Activated CD8-positive, alpha-beta memory T cell treated with anti-CD3 and anti-CD28 coated beads, Interleukin-2, amount 50 U/mL, for 4 hours (primary cell): ENCODE data around the gene TRANK1.
"Not testable (repeated sequence)": the region's sequence is repeated elsewhere in the genome, so short reads cannot be mapped to it uniquely, and the experiment has no call there.

ENCODE experiments used
- DNase-seq: peaks from one replicate; pipeline ENCODE4 v3.0.0-alpha.2; 2020

Gene TRANK1

DNA sequence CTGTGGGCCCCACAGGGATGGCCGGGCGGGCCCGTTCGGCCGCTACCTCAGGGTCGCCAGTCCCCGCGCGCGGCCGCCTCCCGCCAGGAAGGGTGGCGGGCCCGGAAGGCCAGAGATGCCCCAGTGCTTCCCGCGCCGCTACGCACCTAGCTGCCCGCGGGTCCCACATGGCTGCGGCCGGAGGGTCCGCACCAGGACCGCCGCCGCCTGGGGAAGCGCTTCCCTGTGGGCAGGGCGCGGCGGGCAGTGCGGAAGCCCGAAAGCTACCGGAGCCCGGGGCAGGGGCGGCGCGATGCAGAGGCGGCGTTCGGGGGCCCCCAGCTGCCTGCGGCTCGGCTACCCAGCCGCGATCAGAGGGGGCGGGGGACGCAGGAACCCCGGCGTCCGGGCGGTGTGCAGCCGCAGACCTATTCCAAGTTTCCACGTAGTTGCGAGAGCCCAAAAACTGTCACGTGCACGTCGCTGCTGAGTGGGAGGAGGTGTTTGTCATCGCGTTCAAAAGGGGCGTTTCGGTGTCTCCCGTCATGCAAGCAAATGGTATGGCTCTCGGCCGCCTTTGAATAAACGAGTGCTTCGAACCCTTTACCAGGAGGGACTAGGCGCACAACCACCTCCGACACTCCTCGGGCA, at the start of gene TRANK1:
TSS of gene TRANK1 (minus strand) at position 414 of the 630 bp plus-strand sequence. CDS start at position 169, 245 bp downstream.
- DNase-seq, result peak; percentile 84

- DNase-seq, result peak; percentile 97
These were observed 48.8 kb upstream of the TRANK1 start, which contains the start of gene MLH1 for GRCh38 chr3:36993326-36994283. Gene MLH1 (plus strand): TSS chr3:36993518. CDS start chr3:36993548, 30 bp downstream.

GRCh38 chr3:36992806-36993325, 48.0 kb upstream of the TRANK1 start, which contains the start of gene EPM2AIP1:
Gene EPM2AIP1 (minus strand): TSS chr3:36993131. CDS start chr3:36993077, 54 bp downstream.
- no peak for DNase-seq

DNA sequence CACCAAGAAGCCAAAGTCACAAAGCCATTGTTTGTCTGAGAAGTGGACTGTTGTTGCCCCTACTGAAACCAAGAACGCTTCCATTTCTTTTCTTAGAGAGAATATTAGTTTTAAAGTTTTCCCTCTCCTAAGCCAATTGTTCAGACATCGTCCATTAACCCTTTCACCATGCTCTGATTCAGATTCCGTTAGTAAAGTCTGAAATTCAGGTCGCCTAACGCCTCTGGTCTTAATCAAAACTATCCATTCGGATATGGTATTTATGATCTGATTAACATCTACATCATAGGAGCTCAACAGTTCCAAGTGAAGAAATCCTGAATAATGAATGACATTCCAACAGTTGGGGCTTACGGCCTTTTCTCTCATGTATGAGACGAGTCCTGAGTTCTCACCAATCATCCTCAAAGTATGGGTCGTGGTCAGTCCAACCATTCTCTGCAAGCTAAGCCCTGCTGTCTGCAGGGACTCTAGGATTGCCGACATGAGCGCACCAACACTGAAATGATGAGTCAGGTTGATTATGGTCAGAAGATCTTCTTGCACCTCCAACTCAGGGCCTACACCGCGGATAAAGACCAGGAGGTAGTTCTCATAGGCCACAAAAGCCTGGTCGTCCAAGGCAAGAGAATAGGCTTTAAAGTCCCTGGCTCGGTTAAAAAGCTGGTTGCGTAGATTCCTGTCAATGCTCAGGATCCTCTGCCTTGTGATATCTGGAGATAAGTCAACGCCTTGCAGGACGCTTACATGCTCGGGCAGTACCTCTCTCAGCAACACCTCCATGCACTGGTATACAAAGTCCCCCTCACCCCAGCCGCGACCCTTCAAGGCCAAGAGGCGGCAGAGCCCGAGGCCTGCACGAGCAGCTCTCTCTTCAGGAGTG, 47.3 kb upstream of the TRANK1 start:
- DNase-seq, result peak; percentile 19

GRCh38 chr3:36991147-36991546, 46.3 kb upstream of the TRANK1 start:
- no peak for DNase-seq

DNA sequence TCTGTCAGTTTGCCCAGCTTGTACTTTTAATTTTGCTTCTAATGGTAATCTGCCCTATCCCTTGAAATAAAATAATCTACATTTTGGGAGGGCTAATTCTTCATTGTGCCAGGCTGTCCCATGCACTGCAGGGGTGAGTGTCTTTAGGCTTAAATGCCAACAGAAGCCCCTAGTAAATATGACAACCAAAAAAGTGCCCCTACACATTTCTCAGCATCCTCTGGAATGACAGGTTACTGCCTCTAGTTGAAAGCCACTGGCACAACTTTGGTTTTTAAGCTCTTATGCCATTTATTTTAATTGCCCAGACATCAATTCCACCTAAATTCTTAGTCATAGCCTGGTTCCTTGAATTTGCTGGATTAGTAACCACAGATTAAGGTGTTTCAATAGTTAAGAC, 44.7 kb upstream of the TRANK1 start:
- no peak for DNase-seq

DNA sequence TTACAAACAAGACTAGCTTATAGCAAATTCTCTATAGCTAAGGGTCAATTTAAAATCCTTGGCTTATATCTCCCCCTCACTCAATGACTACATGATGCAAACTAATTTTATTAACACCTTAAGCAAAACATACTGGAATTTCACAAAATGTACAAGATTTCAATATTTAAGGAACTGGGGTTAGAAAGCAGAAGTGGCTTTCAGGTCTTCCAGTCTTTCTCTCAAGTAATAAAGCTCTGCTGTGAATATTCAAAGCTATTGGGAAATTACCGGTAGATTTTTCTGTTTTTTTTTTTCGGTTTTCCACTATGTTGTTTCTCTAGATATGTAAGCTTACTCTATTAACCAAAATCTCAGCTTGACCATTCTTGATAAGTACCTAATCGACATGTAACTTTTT, 44.2 kb upstream of the TRANK1 start:
- no peak for DNase-seq

- DNase-seq, result no peak
These were observed 43.5 kb upstream of the TRANK1 start for GRCh38 chr3:36988356-36988755.

GRCh38 chr3:36981006-36981405, 36.2 kb upstream of the TRANK1 start:
- DNase-seq, result no peak

DNA sequence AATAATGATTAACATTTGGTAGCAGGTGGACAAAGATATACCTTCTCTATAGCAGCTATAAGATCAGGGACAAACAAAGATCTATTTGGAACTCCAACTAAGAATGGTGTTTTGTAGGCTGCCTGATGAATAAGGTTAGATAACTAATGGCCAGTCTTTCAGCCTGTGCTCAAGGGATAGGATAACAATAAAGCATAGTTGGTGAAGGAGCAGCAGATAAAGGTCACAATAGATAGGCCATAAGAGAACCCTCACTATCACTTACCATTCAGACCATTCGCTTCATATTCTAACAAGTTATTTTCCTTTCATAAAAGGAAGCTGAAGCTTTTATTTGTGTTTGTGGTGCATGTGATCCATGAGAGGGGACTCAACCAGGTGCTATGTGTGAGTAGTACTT, 28.3 kb upstream of the TRANK1 start:
- DNase-seq, result no peak

GRCh38 chr3:36972163-36972562, 27.3 kb upstream of the TRANK1 start:
- DNase-seq, result no peak

DNA sequence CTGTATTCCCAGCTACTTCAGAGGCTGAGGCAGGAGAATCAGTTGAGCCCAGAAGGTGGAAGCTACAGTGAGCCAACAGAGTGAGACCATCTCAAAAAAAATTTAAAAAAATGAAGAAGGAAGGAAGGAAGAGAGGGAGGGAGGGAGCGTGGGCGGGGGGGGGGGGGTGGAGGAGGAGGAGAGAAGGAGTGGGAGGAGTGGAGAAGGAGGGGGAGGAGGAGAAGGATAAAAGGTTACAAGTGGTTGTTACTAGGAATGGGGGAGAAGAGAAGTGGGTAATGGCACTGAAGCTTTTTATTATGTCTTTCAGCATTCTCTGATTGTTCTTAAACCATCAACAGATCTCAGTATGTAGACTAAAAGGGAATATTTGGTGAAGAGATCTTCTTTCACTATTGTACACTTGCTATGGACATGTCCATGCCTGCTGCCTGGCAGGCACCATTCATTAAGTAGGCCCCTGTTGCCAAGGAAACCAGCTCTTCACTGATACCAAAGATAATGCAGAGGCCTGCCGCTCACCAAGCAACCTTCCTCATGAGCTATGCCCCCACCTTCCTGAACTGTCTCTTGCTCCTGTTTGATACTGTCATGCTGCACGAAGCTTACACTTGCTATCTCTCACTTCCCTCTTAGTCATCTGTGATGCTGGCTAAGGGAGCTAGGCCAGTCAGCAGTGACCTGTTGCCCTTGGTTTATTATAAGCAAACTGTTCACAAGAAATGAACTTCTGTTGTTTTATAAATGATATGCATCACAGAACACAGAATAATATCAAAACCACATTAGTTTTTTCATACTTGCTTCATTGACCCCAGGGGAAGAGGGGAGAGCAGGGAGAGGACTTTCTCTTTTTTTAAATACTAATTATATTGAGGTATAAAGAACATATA, 24.9 kb upstream of the TRANK1 start:
- DNase-seq, result no peak

GRCh38 chr3:36969085-36969484, 24.2 kb upstream of the TRANK1 start:
- DNase-seq, result no peak

DNA sequence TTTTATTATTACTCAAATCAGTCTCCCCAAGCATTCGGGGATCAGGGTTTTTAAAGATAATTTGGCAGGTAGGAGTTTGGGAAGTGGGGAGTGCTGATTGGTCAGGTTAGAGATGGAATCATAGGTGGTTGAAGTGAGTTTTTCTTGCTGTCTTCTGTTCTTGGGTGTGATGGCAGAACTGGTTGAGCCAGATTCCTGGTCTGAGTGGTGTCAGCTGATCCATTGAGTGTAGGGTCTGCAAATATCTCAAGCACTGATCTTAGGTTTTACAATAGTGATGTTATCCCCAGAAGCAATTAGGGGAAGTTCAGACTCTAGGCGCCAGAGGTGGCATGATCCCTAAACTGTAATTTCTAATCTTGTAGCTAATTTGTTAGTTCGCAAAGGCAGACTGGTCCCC, 20.6 kb upstream of the TRANK1 start:
- no peak for DNase-seq

DNA sequence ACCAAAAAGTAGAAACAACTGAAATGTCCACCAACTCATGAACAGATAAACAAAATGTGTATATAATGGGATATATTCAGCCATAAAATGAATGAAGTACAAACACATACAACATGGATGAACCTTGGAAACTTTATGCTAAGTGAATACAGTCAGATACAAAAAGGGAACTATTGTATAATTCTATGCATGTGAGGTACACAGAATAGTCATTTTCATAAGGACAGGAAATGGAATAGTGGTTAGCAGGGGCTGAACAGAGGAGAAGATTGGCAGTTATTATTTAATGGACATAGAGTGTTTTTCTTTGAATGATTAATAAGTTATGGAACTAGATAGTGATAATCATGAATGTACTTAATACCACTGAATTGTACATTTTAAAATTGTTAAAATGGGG, 20.0 kb upstream of the TRANK1 start:
- DNase-seq, result no peak

DNA sequence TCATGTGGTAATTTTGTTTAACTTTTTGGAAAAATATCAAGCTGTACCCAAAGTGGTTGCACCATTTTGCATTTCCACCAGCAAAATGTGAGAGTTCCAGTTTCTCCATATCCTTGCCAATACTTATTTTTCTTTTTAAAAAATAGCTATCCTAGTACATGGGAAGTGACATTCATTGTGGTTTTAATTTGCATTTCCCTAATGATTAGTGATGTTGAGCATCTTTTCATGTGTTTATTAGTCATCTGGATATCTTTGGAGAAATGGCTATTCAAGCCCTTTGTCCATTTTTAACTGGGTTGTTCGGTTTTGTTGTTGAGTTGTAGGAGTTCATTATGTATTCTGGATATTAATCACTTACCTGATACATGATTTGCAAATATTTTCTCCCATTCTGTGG, 19.5 kb upstream of the TRANK1 start:
- no peak for DNase-seq

GRCh38 chr3:36963008-36963407, 18.2 kb upstream of the TRANK1 start:
- DNase-seq, result not testable (repeated sequence)

GRCh38 chr3:36960502-36960901, 15.6 kb upstream of the TRANK1 start:
- no peak for DNase-seq

GRCh38 chr3:36959821-36960220, 15.0 kb upstream of the TRANK1 start:
- DNase-seq, result no peak

DNA sequence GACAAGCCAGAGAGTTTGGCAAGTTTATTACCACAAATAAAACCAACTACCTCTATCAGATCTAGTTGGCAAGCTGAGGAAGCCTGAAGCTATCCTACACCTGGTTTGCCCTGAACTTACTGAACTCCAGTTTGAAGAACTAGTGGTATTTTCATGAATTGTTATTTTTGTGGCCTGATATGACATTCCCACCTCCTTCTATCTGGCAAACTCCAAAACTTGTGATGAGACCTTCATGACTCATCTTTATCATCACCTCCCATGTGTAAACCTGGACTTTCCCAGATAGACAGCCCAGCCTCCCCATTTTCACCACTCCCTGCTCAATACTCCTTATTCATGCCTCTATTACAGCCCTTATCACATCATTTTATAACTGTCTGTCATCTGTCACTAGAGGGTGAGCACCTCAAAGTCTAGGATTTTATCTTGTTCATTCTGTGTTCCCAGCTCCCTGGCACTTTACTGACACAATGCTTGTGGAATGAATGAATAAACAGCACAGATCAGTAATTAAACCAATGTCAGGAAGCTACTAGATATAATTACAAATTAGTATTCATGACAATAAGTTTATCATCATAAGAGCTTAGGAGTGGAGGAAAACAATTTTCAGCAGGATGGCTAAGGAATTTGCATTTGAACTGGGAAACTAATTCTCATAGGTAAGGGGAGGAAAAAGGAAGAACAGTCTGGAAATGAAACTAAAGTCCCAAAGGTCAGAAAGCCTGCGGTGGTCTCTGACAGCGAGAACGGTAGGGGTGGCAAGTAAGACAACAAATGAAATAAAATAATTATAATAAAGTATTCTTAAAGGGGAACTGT, 13.2 kb upstream of the TRANK1 start:
- DNase-seq, result no peak

DNA sequence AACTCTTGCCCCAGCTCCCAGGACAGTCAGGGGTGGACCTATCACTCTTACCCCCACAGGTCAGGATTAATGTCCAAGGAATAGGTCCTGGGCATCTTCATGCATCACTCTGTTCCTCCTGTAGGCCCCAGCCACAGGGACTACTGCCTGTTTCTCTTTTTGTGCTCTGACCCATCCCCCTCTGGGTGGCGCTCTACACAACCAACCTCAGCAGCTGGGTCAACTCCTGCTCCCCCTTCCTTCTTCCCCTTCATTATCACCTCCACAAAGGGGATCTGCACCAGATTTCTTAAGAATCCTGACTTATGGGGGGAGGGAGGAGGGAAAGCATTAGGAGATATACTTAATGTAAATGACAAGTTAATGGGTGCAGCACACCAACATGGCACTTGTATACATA, 12.2 kb upstream of the TRANK1 start:
- no peak for DNase-seq
